SU-DHL-6 (cell line): ENCODE results near the gene P4HTM.

Experiments used
- EZH2phosphoT487 ChIP-seq: fragments of 200-600 bp; sonication (generic), shearing (Covaris generic); conservative IDR thresholded peaks from 2 replicates; pipeline ENCODE4 v1.6.1; 2018; ENCODE audit warnings: mild to moderate bottlenecking, antibody characterized with exemption, low read length, moderate library complexity, mixed read lengths
- TF ChIP-seq, protein P1 (sequence below): fragments of 200-600 bp; sonication (generic); IDR thresholded peaks from one replicate; pipeline ENCODE4 v1.5.1; 2017; ENCODE audit warnings: antibody characterized with exemption, mild to moderate bottlenecking, low read length, moderate library complexity; ENCODE audit not compliant: insufficient read depth, poor library complexity, severe bottlenecking

DNA sequence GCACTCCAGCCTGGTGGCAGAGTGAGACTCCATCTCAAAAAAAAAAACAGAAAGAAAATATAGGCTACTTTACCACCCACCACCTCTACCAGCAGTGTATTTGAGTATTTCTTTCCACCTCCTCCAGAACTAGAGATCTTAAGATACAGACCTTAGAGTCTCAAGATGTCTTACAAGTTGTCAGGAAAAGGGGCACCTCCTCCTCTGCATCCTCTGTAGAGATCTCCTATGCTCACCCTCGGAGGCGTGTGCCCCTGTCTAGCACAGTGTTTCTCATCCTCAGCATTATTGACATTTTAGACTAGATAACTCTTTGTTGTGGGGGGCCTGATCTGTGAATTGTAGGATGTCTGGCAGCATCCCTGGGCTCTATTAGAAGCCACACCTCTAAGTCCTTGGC is 27.7 kb upstream of the P4HTM start:
- TF ChIP-seq, protein P1, sequence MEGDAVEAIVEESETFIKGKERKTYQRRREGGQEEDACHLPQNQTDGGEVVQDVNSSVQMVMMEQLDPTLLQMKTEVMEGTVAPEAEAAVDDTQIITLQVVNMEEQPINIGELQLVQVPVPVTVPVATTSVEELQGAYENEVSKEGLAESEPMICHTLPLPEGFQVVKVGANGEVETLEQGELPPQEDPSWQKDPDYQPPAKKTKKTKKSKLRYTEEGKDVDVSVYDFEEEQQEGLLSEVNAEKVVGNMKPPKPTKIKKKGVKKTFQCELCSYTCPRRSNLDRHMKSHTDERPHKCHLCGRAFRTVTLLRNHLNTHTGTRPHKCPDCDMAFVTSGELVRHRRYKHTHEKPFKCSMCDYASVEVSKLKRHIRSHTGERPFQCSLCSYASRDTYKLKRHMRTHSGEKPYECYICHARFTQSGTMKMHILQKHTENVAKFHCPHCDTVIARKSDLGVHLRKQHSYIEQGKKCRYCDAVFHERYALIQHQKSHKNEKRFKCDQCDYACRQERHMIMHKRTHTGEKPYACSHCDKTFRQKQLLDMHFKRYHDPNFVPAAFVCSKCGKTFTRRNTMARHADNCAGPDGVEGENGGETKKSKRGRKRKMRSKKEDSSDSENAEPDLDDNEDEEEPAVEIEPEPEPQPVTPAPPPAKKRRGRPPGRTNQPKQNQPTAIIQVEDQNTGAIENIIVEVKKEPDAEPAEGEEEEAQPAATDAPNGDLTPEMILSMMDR: no peak
- no peak for TF ChIP-seq EZH2phosphoT487
